ENCODE results near the gene L1TD1.

DNA sequence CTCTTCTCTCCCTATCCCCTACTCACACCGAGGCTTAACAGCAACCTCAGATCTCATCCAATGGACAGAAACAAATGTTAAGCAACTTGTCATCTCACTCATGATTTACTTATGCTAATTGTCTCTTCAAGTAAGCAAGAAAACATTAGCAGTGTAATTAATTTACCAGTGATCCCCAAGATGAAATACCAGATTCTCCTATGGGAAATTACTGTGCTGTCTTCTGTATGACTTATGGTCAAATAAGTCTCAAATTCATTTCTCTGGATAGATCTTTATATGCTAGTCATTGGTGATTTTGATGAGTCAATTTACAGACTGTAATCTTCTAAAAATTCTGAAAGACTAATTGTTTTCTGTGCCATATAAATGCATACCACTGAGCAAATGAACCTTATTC, 32.9 kb upstream of the L1TD1 start:
- TF ChIP-seq POLR2A (IDR thresholded peaks at IDR 0.05; ENCODE audit: low read depth, low read length), result no peak
- no peak for TF ChIP-seq TAF1 (IDR thresholded peaks at IDR 0.05; ENCODE audit: low read depth, low read length)
- no peak for TF ChIP-seq POLR2AphosphoS5 (IDR thresholded peaks at IDR 0.05; ENCODE audit: low read depth, low read length)
- TF ChIP-seq POU2F2 (IDR thresholded peaks at IDR 0.05; ENCODE audit: low read depth, low read length), result no peak
- no peak for TF ChIP-seq PAX5 (IDR thresholded peaks at IDR 0.05; ENCODE audit: insufficient read depth, low read length, severe bottlenecking)

Measured in GM12891 (cell line).